Measurements from ENCODE around the gene HOXA6. TPM values are rescaled to one million over a fixed set of nuclear protein-coding genes. Genes with fewer than 3 reads are reported as not detected.

Gene HOXA6
- total RNA-seq, 2 experiments from 2014 or later: not detected

DNA sequence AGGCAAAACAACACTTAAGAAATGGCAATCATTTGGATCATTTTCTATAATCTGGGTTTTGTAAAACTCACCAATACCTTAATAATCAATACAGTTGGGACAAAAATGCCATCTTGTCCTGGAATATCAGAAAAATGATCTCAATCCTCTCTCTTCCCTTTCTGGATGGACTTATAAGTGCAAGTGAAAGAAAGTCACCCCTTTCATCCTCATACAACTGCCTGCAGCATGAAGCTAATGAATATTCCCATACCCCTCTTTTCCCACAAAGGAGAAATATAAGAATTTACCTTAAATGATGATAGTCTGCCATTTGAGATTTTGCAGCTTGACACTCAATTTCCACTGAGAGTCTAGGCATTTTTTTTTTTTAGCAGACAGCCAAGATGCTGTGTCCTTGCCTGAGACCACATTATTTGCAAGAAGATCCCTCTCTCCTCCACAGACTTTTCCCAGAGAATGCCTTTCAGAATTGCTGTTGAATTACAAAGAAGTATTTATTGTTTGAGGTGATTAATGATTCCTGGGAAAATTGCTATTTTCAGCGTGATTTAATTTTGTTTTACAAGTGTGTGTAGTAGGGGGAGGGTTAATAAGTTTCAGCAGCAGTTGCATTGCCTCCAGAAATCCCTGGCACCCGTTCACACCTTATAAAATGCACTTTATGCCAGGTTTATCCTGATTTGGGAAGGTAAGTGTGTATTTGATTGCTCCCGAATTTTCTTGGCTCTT is 20.8 kb downstream of the HOXA6 start:
- Mint-ChIP-seq H3K9me3 (no peaks in the 10 kb centered on the region), H3K27me3 (peaks cover 16% of the 10 kb centered on the region), H3K4me1 (ENCODE audit: low read depth) (no peaks in the 10 kb centered on the region), H3K36me3 (ENCODE audit: low read depth) (peaks cover 3% of the 10 kb centered on the region), H3K27ac (no peak overlapping the region), H3K4me3 (no peak overlapping the region)
- CTCF ChIA-PET: no interaction called here
- intact Hi-C loops (cut with micrococcal nuclease): no loop called here
- ATAC-seq (no peak), DNase-seq (no peak)
- TF ChIP-seq, protein P1, sequence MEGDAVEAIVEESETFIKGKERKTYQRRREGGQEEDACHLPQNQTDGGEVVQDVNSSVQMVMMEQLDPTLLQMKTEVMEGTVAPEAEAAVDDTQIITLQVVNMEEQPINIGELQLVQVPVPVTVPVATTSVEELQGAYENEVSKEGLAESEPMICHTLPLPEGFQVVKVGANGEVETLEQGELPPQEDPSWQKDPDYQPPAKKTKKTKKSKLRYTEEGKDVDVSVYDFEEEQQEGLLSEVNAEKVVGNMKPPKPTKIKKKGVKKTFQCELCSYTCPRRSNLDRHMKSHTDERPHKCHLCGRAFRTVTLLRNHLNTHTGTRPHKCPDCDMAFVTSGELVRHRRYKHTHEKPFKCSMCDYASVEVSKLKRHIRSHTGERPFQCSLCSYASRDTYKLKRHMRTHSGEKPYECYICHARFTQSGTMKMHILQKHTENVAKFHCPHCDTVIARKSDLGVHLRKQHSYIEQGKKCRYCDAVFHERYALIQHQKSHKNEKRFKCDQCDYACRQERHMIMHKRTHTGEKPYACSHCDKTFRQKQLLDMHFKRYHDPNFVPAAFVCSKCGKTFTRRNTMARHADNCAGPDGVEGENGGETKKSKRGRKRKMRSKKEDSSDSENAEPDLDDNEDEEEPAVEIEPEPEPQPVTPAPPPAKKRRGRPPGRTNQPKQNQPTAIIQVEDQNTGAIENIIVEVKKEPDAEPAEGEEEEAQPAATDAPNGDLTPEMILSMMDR (IDR thresholded peaks at IDR 0.05): no peak
- POLR2A ChIA-PET: interaction anchor here (0.7 kb wide), 1 partner anchor 37 kb away, joined by 3 read pairs; no protein-coding TSS in a partner anchor

DNA sequence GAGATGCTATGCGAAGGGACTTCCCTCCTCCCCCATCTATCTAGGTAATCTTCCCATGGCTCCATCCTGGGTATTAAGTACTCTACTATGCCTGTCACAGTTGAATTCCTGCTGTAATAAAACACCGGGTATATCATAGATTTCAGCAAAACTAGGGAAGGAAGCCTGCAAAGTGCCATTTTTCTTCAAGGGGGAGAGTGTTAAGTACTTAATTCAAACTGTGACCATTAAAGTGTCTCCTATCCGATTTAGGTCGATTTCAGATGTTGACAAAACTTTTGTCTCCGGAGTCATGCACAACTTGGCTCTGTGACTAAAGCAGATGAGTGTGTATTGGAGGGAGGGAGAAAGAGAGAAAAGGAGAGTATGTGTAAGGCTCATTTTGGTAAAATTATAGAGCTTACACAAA is 21.6 kb downstream of the HOXA6 start:
- CTCF ChIA-PET: no interaction called here

DNA sequence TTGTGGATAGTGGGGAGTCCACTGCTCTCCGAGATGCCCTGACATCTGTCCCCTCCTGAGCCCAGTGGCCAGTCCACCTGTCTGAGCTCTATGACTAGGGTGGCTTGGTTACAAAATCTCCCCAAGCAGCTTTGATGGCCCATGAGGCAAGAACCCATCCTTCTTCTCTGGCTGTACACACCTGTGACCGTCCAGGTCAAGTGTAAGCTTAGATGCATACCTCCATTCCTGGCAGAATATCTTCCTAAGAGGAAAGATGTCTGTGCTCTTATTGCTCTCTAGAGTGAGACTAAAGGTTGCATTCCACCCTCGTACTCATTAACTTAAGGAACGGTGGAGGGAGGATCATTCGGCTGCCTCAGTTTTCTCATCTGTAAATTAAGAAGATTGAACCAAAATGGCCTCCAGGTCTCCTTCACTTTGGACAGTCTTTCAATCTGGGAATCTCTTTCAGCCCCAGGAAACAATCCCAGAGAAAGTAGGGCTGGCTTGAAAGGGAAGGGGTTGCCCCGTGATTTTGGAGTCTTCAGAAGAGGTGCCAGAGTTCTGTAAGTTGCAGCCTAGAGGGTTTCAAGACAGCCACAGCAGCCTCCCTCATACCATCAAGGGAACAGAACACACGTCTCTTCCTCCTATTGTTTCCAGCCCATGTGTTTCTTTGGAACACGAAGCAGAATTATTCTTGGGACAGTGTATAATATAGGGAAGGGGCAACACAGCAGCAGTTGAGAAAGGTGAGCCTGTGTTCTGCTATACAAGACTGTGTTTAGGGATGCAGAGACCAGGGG is 22.5 kb downstream of the HOXA6 start:
- intact Hi-C loops (cut with micrococcal nuclease): no loop called here
- Mint-ChIP-seq H3K27ac (no peak overlapping the region), H3K36me3 (ENCODE audit: low read depth) (no peaks in the 10 kb centered on the region), H3K4me1 (ENCODE audit: low read depth) (no peaks in the 10 kb centered on the region), H3K4me3 (no peak overlapping the region), H3K27me3 (peaks cover 12% of the 10 kb centered on the region), H3K9me3 (no peaks in the 10 kb centered on the region)
- ATAC-seq (no peak), DNase-seq (no peak)
- POLR2A ChIA-PET: no interaction called here
- TF ChIP-seq, protein P1 (IDR thresholded peaks at IDR 0.05): no peak
- CTCF ChIA-PET: no interaction called here

More for the DNA sequence above, 21.6 kb downstream of the HOXA6 start:
- TF ChIP-seq, protein P1 (IDR thresholded peaks at IDR 0.05): no peak
- DNase-seq: no peak
- POLR2A ChIA-PET: interaction anchor here (0.7 kb wide), 1 partner anchor 37 kb away, joined by 3 read pairs; no protein-coding TSS in a partner anchor
- no peak overlapping the region for H3K27ac Mint-ChIP-seq
- H3K4me1 Mint-ChIP-seq (ENCODE audit: low read depth): no peaks in the 10 kb centered on the region
- no peaks in the 10 kb centered on the region for H3K9me3 Mint-ChIP-seq
- H3K27me3 Mint-ChIP-seq: peaks cover 12% of the 10 kb centered on the region
- no peak overlapping the region for H3K4me3 Mint-ChIP-seq
- intact Hi-C loops (cut with micrococcal nuclease): no loop called here
- no peak for ATAC-seq
- H3K36me3 Mint-ChIP-seq (ENCODE audit: low read depth): no peaks in the 10 kb centered on the region

DNA sequence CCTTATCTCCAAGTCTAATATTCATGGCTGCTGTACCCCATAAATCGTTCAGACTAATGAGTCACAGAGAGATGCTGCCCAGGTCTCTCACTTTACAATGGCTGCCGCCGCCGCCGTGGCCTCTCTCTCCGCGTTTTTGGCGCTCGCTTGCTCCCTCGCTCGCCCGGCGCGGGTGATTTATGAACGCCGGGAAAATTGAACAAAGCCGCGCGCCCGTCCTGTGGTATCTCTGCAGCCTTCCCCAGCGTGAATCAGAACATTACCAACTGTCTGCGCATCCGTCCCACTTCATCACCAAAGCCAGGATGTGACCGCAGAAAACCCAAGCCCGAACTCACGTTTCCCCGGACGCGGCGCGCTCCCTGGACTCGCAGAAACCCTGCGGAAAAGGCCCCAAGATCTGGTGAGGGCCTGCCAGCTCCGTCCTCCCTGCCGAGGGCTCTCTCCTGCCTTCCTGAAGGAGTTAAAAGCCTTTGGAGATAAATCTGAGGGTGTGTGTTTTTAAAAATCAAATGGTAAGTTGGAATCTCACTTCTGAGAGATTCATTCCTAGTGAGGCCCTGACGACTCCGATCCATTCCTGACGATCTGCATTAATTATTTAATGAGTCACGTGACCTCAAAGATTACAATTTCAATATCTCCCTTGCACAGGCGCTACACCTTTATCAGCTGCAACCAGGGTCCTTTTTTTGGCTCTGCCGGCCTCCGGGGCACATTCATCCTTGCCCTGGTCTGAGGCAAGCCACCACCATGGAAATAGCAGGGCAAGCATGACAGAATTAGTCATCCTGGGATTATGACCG is 23.3 kb downstream of the HOXA6 start:
- no peaks in the 10 kb centered on the region for H3K9me3 Mint-ChIP-seq
- ChIA-PET POLR2A (no interaction called here), CTCF (no interaction called here)
- ATAC-seq (no peak), DNase-seq (no peak)
- no peaks in the 10 kb centered on the region for H3K4me1 Mint-ChIP-seq (ENCODE audit: low read depth)
- no peak overlapping the region for H3K4me3 Mint-ChIP-seq
- peaks cover 12% of the 10 kb centered on the region for H3K27me3 Mint-ChIP-seq
- no peaks in the 10 kb centered on the region for H3K36me3 Mint-ChIP-seq (ENCODE audit: low read depth)
- no peak overlapping the region for H3K27ac Mint-ChIP-seq
- TF ChIP-seq, protein P1 (IDR thresholded peaks at IDR 0.05): no peak
- intact Hi-C loops (cut with micrococcal nuclease): no loop called here
